GM19023 (cell line): ENCODE results near the gene RELB.

Experiments
- ATAC-seq: cut with Tn5 transposase; IDR thresholded peaks from one replicate; pipeline ENCODE4 v1.9.1; 2021; ENCODE audit warnings: mild to moderate bottlenecking, moderate library complexity; ENCODE audit not compliant: unreplicated experiment

Gene RELB

DNA sequence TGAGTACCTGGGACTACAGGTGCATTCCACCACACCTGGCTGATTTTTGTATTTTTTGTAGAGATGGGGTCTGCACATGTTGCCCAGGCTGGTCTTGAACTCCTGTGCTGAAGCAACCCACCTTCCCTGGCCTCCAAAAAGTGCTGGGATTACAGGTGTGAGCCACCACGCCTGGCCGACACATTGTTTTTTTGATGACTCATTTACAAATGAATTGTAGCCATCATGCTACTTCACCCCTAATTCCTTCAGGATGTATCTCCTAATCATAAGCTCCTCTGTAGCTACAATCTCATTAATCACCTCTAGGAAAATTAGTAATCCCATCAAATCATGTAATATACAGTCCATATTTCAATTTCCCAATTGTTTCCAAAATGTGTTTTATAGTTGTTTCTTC is 17.9 kb downstream of the RELB start:
- no peak for ATAC-seq

DNA sequence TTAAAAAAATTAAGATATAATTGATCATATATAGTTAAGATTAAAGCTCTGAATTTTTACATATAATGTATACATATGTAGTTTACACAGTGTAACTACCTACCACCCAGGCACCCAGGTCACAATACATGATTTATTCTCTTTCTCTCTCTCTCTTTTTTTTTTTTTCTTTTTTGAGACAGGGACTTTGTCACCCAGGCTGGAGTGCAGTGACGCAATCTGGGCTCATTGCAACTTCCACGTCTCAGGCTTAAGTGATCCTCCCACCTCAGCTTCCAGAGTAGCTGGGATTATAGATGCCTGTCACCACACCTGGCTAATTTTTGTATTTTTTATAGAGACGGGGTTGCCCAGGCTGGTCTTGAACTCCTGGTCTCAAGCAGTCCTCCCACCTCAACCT is 18.8 kb downstream of the RELB start:
- ATAC-seq = no peak

DNA sequence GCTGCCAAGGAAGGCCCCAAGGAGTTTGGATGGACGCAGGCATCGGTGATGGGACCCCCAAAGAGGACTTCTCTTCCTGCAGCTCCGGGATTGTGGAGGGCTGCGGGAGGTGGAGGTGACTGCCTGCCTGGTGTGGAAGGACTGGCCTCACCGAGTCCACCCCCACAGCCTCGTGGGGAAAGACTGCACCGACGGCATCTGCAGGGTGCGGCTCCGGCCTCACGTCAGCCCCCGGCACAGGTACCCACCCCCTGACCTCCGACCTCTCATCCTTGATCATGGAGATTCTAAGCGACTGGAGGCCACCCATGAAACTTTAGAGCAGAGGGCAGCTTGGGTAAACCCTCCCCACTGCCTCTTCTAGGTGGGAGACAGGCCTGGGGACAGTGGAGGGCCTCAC is 20.7 kb downstream of the RELB start:
- ATAC-seq = no peak

DNA sequence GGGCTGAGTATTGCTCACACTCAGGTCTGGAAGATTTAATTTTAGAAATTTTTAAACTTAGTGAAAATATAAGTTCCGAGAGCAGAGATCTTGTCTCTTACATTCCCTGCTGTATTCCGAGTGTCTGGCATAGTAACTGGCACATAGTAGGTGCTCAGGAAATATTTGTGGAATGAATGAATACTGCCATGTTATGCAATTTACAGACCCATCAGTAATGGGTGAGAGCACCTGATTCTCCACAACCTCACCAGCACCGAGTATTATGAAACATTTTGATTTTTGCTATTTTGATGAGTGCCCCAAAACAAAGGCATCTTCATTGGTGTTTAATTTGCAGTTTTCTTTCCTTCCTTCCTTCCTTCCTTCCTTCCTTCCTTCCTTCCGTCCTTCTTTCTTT is 21.8 kb downstream of the RELB start:
- no peak for ATAC-seq

DNA sequence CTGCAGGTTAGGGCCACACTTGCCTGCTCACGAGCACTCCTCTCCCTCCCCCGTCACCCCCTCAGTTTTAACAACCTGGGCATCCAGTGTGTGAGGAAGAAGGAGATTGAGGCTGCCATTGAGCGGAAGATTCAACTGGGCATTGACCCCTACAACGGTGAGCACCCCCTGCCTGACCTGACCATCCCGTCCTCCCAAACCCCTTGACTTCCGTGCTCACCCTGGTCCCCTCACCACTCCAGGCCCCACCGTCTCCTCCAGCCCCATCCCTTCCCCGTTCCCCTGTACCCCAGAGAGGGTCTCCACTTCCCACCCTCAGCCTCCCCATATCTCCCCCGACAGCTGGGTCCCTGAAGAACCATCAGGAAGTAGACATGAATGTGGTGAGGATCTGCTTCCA is 24.0 kb downstream of the RELB start:
- ATAC-seq = no peak

DNA sequence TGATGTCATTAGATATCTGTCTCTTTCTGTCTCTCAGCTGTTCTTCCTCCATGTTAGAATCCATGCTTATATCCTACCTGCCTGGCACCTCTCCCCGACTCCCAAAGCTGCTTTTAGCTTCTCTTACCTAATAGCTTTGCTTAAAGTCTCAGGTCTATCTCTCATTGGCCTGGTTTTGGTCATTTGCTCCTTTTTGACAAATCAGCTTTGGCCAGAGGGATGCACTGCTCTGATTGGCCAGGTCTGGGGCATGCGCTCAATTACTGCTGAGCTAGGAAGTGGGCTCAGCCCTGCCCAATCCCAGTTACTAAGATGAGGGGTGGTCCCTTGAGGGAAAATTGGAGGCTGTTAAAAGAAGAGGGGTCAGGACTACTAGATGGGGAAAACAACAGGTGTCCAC is 26.1 kb downstream of the RELB start:
- ATAC-seq = no peak

DNA sequence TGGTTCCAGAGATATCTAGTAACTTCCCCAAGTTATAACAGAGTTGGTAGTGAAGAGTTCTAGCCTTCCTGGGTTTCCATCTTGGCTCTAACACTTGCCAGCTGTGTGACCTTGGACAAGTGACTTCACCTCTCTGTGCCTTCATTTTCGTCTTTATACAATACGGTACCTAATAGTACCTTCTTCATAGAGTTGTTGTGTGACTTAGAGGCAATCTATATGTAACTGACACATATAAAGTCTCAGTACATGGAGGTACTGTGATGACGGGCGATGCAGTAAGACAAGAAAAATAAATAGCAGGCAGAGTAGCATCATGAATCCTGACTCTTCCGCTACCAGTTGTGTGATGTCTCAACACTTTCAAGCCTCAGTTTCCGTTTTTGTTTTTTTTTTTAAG is 29.6 kb downstream of the RELB start:
- no peak for ATAC-seq

DNA sequence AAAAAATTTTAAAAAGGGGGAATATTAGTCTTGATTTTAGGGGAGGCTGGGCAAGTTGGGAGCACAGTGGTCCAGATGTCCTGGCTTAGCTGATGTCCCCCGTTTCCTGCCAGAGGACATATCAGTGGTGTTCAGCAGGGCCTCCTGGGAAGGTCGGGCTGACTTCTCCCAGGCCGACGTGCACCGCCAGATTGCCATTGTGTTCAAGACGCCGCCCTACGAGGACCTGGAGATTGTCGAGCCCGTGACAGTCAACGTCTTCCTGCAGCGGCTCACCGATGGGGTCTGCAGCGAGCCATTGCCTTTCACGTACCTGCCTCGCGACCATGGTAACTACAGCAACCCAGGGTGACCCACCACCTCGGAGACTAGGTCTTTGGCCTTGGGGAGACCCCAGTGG is 31.2 kb downstream of the RELB start:
- ATAC-seq = no peak

DNA sequence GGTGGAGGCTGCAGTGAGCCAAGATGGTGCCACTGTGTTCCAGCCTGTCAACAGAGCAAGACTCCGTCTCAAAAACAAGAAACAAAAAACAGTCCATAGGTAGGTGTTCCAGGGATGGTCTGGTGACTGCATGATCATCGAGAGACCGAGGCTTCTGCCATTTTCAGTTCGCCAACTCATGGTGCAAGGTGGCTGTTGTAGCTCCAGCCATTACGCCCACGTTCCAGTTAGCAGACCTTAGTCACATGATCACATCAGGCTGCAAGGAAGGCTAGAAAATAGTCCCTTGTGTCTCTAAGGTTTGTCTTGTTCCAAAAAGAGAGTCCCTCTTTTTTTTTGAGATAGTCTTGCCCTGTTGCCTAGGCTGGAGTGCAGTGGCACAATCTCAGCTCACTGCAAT is 34.5 kb downstream of the RELB start:
- ATAC-seq = no peak

DNA sequence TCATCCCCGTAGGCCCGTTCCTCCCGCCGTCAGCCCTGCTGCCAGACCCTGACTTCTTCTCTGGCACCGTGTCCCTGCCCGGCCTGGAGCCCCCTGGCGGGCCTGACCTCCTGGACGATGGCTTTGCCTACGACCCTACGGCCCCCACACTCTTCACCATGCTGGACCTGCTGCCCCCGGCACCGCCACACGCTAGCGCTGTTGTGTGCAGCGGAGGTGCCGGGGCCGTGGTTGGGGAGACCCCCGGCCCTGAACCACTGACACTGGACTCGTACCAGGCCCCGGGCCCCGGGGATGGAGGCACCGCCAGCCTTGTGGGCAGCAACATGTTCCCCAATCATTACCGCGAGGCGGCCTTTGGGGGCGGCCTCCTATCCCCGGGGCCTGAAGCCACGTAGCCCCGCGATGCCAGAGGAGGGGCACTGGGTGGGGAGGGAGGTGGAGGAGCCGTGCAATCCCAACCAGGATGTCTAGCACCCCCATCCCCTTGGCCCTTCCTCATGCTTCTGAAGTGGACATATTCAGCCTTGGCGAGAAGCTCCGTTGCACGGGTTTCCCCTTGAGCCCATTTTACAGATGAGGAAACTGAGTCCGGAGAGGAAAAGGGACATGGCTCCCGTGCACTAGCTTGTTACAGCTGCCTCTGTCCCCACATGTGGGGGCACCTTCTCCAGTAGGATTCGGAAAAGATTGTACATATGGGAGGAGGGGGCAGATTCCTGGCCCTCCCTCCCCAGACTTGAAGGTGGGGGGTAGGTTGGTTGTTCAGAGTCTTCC is 36.3 kb downstream of the RELB start:
- ATAC-seq = no peak

DNA sequence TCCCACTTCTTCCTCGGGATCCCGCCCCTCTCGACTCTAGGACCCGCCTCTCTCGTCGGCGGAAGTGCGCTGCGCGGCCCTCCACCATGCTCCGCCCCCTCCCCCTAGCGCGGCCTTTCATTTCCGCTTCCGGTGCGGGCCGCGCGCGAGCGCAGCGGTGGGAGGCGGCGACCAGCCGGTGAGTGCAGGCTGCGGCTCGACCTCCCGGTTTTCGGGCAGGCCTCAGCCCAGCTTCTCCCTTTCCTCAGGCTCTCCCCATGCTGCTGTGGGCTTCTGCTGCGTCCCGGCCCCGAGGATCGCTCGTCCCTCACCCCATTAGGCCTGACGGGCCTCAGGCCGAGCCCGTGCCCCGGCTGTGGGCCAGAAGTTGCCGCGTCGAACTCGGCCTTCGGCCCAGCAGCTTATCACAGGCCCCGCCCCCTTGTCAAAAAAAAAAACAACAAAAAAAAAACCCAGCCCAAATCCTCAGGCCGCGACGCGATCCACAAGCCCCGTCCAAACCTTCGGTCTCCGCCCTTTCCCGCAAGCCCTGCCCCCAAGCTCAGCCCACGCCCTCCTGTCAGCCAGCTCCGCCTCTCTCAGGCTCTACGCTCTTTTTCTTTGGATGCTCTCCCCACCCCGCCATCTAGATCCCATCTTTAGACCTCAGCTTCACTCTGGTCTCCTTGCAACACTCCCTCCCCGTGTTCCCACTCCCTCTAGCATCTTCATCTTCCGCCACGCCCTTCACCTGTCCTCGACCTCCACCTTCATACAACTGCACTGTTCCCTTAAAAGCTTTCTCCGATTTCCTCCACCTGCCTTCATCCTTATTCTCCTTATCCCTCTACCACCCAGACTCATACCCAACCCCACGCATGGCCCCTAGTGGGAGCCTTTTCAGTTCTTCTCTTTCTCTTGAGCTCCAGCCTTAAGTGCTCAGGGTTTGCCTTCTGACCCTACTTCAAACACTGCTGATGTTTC is 37.9 kb downstream of the RELB start, which contains the start of gene CLASRP:
CLASRP (plus strand) TSS at position 115 of the 963 bp plus-strand sequence. CDS start 1,168 bp downstream, outside the sequence.
- peak; percentile 88 for ATAC-seq

DNA sequence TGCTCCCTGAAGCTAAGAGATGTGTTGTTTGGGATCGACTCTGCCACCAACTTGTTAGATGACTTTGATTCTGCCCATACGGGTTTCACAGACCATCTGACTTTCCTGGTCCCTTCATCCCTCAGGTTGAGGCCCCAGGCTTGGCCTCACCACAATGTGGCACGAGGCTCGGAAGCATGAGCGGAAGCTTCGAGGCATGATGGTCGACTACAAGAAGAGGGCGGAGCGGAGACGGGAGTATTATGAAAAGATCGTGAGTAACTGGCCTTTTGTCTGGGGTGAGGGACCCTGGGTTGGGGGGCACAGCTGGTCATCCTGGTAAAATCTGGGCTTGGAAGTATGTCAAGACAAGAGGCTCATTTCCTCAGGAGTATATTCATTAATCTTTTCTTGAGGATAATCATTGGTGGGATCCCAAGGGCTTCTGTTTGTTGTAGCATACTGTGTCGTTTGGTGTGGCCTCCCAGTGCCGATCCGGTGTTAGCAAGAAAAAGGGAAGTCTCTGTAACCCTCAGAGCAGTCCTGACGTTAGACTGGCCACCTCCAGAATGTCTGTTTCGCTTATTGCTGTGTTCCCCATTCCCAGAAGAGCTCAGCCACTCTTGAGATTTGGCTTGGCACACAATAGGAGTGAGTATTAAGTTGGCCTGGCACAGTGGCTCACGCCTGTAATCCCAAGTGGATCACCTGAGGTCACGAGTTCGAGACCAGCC is 39.0 kb downstream of the RELB start:
- no peak for ATAC-seq

DNA sequence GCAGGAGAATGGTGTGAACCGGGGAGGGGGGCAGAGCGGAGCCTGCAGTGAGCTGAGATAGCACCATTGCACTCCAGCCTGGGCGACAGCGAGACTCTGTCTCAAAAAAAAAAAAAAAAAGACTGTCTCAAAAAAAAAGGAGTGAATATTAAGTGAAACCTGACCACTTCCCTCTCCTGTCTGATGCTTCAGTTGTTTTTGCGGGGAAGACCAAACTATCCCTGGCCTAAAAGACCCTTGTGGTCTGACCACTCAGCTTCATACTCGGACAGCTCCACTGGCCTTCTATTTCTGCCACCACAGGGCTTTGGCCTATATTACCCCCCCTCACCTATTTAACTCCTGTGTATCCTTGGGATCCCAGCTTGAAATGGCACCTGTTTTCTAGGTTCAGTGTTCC is 39.9 kb downstream of the RELB start:
- ATAC-seq = no peak

DNA sequence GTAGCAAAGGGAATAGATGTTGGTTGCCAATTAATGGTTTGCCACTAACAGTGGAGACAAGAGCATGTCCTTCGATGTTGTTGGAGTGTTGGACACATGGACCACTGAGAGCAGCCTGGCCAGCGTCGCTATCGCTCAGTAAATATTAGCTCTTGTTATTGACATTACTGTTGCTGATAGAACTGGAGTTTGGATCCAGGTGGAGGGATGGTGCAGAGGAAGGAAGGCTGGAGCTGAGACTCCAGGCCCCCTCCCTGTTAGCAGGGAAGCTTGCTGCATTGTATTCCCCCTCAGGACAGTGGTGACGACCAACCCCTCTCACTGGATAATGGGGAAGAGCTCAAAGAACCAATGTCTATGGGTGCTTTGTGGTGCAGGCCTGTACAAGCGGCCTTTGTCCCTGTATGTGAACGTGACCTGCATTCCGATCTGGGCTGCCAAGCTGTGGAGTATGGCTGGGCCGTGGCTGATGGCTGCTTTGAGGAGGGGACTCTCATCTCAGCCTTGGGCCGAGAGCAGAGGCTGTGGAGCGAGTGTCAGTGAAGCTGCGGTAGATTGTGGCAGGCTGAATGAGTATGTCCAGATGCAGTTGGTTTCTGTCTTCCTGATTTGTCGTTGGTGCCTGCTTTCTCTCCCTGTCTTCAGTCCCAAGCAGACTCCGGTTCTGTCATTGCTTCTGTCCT is 44.5 kb downstream of the RELB start:
- no peak for ATAC-seq

DNA sequence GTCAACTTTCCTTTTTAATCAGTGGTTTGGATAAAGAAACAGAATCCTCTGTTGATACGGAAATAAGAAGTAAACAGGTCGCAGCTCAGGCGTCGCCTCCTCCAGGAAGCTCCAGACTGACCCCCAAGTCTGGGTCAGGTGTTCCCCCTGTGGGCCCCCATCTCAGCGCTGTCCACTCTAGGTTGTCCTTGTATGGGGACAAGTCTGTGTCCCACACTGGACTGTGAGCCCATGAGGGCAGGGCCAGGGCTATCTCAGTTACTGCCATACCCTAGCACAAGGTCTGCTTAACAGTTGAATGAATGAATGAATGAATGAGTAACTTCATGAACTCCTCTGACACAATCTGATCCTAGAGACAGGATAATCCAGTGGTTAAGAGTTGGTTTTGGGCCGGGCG is 45.1 kb downstream of the RELB start:
- ATAC-seq = no peak

DNA sequence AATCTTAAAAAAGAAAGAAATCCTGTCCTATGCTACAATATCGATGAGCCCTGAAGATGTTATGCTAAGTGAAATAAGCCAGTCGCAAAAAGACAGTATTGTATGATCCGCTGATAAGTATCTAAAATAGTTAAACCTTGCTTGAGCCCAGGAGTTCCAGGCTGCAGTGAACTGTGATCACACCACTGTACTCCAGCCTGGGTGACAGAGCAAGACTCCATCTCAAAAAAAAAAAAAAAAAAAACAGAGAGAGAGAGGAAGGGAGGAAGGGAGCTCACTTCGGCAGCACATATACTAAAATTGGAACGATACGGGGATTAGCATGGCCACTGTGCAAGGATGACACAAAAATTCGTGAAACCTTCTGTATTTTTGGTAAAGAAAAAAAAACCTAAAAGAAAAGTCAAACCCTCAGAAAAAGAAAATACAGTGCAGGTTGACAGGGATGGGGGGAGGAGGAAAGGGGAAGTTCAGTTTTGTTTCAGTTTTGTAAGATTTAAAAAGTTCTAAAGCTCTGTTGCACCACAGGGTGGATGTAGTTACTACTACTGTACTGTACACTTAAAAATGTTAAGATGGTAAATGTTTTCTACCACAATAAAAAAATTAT is 46.0 kb downstream of the RELB start:
- no peak for ATAC-seq

DNA sequence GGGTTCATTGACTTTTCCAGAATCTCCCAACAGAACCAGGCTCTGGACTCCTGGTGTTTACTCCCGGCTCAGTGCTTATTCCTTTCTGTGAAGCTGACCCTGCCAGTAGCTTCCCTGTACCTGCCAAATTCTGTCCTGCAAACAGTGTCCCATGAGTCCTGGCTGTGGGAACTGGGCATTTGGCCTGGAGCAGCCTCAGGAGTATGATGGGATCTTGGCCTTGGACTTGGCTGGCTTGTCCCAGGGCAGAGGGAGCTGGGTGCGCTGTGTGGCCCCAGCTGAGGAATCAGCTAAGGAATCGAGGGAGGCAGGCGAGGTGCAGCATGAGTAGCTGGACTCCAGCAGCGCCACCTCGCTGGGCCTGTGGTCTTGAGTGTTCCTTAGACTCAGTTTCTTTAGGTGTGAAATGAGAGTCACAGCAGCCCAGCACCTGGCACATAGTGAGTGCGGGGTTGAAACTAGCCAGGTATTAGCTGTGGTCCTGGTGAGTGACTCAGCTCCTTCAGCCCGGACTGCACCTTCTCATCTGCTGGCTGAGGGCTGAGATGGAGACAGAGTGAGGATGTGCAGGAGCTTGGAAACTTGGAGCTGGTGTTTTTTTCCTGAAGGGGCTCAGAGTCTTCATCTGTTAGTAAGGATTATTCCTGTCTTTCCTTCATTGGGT is 47.9 kb downstream of the RELB start:
- ATAC-seq = no peak

DNA sequence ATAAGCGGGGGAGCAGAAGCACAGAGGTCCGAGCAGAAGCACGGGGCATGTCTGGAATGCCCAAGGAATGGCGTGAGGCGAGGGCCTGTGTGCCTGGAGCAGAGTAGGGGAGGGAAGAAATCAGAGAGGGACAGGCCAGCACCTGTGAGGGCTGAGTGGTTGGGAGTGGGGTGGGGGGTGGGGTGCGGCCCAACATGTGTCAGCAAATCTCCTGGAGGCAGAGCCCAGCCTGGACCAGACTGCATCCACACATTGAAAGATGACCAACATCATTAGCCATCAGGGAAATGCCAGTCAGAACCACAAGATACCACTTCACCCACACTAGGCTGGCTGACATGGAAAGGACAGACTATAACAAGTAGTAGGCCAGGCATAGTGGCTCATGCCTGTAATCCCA is 48.8 kb downstream of the RELB start:
- no peak for ATAC-seq

DNA sequence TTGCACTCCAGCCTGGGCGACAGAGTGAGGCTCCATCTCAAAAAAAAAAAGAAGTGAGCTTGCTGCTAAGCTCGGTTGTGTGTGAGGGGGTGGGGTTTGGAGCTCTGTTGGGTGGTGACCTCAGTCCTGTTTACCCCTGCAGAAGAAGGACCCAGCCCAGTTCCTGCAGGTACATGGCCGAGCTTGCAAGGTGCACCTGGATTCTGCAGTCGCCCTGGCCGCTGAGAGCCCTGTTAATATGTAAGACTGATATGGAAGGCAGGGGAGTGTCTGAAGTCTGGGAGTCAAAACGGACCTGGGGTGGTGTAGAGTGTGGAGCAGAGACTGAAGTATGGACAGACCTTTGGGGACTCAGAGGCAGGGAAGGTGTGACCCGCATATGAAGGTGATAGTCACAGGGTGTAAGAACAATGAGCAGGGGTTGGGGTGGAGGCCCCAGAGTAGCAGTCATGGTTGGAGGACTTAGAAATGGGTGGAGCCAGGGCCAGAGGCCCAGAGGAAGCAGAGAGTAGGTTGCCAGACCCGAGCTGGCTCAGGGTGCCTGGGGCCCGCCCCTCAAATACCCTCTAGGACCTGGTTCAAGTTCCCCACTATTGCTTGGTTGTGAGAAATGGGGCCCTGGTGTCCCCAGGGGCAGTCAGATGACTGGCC is 50.8 kb downstream of the RELB start:
- no peak for ATAC-seq
